GM10847 (cell line): ENCODE results near the gene TXNDC2.

Experiments used
- POLR2A ChIP-seq: IDR thresholded peaks from 2 replicates; pipeline ENCODE4 v1.6.1; 2011; ENCODE audit not compliant: insufficient read length; ENCODE audit errors: extremely low read depth

TXNDC2 gene

DNA sequence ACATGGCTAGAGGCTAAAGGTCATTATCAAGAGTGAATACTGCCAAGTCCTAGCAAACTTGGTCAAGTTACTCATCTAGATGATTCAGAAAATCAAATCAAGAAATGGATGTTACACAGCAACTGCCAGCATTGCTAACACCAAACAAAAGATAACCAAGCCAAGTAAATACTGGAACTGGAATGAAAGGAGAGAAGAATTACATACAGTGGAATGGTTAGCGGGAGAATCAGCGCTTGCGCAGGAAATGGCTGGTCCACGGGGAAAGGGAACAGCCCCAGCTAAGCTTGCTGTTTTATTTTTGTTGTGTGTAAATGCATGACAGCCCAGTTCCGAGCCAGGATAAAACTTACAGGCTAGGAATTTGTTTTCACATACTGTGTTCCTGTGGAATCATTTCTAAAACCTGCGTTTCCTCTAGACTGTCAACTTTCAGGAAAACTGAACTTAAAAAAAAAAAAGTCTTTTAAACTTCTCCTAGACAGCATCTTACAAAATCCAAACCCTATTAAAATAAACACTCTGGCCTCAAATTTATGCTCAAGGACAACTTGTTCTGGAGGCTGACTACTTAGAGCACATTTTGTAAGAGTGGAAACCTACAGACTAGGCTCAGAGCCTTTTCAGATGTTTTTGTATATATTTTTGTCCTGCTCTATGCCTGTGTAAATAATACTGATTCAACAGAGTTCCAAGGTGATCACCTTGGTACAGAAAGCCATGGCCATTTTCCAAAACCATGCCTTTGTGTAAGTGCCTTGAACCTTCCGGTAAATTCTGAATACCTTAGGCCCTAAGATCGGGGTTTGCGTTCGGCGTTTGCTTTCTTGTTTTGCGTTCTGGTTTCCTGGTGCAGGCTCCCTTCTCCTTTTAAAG is 30.7 kb upstream of the TXNDC2 start:
- TF ChIP-seq POLR2A: no peak

- TF ChIP-seq POLR2A: no peak
These were observed 30.1 kb upstream of the TXNDC2 start for GRCh38 chr18:9855681-9856080.

DNA sequence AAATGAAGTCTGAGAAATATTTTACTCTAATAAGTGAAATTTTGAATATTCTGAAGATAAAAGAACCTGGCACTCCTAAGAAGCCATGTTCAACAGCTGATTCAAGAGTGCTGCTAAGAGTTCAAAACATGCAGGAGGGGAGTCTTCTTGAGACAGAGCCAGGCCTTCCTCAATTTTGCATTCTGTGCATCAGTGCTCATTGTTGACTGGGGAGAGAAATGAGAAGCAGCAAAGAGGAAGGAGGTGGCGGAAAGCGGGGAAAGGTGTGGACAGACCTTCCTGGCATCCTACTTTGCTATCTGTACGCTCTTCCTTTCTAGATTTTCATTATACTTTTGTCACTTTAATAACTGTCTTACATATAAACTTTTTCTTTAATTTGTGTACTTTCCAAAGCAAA is 29.7 kb upstream of the TXNDC2 start:
- TF ChIP-seq POLR2A: no peak

GRCh38 chr18:9858642-9859041 is 27.1 kb upstream of the TXNDC2 start:
- no peak for TF ChIP-seq POLR2A

DNA sequence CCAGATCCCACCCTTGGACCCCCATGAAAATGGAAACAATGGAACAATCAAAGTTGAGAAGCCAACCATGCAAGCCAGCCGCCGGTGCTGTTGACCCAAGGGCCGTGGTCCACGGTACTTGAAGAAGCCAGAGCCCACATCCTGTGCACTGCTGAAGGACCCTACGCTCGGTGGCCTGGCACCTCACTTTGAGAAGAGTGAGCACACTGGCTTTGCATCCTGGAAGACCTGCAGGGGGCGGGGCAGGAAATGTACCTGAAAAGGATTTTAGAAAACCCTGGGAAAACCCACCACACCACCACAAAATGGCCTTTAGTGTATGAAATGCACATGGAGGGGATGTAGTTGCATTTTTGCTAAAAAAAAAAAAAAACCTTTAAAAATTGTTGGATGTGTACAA is 26.5 kb upstream of the TXNDC2 start:
- TF ChIP-seq POLR2A: no peak

DNA sequence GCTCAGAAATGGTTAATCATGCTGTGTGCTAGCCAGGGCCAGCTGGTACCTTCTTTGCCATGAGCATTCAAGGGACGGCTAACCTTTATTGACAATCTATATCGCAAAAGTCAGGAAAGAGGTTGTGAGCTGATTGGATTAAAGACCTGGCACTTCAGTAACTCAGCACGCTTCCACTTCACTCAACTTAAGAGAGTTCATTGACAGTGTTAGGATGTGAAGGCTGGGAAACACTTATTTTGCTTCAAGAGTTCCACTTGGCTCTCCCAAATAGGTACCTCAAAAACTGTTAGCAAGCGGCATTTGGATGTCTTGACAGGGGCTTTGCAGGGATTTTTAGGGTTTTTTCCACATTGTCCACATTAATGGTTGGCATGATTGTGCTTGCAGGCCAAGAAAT is 25.1 kb upstream of the TXNDC2 start:
- TF ChIP-seq POLR2A: no peak

DNA sequence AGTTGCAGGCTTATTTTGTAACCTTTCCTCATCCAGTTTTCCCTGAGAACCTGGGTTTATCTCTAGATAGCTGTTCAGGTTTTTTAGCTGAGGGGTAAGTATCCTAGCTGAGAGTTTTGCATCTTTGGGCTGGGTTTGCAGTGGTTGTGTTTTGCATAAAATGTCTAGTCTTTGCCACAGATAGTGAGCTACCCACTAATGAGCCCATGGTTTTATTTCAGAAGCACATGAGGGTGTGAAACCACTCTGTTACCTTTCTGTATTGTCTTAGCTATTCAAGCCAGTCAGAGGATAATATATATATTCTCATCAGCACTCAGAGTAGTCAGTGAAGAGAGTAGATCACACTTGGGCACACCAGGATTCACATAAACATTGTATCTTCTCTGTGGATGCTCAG is 24.6 kb upstream of the TXNDC2 start:
- TF ChIP-seq POLR2A: no peak

DNA sequence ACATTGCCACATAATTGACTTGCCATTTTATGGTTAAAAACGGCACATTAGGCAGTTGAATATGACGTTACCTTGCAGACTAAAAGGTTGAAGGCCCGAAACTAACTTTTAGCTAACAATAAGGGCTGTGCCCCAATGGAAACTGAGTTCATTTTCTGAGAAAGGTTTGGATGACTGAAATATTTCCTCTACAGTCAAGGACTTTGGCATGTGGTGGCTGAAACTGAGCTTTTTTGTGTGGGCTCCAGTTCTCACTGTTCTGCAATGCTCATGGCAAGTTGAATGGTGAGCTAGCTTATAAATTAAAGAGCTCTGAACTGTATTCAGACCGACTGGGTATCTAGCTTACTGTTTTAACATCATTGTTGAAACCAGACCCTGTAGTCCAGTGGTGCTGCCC is 23.8 kb upstream of the TXNDC2 start:
- TF ChIP-seq POLR2A: no peak

- TF ChIP-seq POLR2A: no peak
These were observed 23.1 kb upstream of the TXNDC2 start for GRCh38 chr18:9862686-9863085.

- TF ChIP-seq POLR2A: no peak
These were observed 22.5 kb upstream of the TXNDC2 start for GRCh38 chr18:9863282-9863681.

DNA sequence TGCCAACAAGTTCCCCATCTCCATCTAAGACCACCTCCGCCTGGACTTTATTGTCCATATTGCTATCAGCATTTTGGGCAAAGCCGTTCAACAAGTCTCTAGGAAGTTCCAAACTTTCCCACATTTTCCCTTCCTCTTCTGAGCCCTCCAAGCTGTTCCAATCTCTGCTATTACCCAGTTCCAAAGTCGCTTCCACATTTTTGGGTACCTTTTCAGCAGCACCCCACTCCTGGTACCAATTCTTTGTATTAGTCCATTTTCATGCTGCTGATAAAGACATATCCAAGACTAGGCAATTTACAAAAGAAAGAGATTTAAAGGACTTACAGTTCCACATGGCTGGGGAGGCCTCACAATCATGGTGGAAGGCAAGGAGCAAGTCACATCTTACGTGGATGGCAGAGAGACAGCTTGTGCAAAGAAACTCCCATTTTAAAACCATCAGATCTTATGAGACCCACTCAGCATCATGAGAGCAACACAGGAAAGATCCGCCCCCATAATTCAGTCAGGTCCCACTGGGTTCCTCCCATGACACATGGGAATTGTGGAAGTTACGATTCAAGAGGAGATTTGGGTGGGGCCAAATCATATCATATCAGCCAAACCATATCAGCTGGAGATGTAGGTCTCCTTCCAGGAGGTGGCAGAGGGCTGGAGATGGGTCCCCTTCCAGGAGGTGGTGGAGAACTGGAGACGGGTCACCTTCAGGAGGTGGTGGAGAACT is 19.8 kb upstream of the TXNDC2 start:
- no peak for TF ChIP-seq POLR2A

GRCh38 chr18:9866627-9867026 is 19.1 kb upstream of the TXNDC2 start:
- TF ChIP-seq POLR2A: no peak

DNA sequence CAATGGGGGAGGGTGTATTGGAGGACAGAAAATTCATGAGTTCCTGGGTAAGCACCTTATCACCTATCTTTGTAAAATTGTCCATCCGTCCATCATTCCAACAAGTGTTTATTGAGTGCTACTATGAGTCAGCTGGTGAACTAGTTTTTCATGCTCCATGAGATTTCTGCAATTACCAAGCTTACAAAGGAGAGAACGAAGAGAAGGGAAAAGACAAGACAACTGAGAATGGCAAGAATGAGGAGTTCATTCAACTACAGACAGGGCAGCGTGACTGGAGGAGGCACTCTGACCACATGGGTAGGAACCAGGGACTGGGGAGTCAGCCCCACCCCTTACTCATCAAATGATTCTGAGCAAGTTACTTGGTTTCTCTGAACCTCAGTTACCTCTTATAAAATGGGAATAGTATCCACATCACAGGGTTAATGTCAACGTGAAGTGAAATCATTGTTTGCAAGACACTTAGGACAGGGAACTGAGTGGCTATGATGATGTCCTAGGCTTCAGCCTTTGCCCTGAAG is 18.6 kb upstream of the TXNDC2 start:
- TF ChIP-seq POLR2A: no peak

GRCh38 chr18:9868857-9869714 is 16.7 kb upstream of the TXNDC2 start:
- TF ChIP-seq POLR2A: no peak

DNA sequence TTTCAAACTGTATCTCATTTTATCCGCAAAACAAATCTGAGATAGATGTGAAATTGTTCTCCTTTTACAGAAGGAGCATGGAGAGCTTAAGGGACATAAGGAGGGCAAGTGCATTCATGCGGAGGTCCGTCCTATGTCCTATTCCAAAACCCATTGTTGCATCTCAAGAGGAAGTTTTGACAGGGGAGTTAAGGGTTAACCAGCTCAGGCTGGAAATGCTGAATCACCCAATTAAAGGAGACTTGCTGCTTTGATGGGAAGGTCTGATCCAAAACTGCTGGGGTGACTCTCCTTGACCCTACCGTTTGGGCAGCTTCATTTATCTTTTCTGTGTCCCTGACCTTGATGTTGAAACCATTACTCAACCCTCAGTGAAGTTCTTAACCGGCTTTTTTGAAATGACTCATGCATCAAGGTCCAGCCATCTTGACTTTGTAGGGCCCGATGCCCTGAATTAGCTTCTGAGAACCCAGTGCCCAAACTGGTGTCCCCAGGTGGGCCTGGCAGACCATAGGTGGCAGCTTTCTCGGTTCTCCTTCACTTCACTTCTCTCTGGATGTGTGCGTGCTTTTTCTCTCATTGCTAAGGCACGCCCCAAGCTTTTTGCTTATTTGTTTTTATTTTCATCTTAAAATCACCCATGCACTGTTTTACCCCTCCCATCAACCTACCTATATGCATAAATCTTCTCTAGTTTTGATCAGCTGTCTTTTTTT is 15.9 kb upstream of the TXNDC2 start:
- TF ChIP-seq POLR2A: no peak
